Activated CD4-positive, alpha-beta T cell treated with anti-CD3 and anti-CD28 coated beads, Interleukin-2, amount 50 U/mL, for 48 hours (primary cell): ENCODE data around the gene NFATC1.

Experiments used
- DNase-seq, 2 experiments: peaks; one replicate each; pipeline ENCODE4 v3.0.0-alpha.2; 2020

Gene NFATC1

DNA sequence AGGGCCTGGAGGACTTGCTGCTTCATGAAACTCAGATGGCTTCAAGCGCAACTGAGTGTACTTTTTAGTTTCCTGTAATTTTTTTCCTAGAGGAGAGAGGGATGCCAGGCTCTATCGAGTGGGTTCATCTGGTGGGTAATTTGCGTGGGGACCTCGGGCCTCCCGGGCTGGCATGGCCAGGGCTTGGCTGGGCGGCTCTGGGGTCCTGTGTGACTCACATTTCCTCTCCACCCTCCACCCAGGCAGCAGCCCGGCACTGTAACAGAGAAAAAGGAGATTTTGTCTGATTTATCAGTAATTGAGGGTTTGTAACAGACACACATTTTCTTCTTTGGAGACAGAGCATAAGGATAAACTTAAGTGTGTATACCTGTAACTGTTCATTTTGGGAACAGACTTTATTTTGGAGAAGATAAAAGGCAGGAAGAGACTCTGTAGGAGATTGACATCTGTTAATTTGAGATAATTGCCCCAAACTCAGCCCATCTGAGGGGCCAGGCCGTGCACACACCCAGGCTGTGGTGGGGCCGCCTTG lies 64.3 kb downstream of the NFATC1 start:
- DNase-seq = no peak

DNA sequence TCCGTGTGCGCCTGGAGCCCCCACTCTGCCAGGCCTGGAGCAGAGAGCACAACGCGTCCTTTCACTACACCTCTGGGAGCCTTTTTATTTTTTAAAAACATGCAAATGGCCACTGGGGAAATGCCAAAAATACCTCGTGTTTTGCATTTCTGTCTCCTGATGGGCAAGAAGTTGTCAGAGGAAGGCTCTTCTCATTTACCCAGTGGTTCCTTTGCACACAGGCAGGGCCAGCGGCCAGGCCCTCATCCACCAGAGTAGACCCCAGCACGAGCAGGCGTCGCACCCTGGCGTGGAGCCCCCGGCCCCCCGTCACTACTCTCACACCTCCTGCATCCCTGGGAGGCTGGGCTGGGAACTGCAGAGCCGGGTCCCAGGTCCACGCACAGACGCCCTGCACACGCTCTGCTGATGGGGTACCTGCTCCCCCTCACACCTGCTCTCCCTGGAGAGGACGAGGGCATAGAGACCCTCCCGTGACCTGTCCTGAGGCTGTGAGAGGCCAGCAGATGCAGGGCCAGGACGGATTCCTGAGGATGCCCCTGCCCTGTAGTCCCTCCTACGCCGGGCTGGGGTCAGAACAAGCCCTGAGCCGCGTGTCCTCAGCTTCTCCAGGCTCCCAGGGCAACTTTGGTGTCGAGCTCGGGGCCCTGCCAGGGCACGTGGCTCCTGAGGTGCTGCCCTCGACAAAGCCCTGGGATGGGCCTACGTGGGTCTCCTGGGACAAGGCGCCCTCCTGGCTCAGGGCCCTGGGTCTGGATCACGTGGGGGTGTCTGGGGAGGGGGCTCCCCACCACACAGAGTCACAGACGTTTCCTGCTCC lies 65.0 kb downstream of the NFATC1 start:
- DNase-seq = no peak

DNA sequence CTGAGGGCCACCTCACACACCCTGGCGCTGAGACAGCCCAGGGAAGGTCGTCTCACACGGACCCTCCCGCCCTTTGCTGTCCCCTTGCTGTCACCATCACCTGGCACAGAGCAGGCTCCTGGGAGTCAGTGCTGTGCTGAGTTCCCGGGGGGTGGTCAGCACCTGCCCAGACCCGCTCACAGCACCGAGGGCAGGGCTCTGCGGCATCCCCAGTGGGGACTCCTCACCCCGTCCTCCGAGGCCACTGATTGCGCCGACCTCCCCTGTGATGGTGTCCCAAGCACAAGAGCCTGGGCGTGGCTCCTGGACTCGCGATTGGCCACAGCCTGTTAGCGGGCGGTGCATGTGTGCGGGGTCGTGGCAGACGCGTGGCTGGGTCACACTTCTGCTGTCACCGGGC lies 65.9 kb downstream of the NFATC1 start:
- DNase-seq = no peak

DNA sequence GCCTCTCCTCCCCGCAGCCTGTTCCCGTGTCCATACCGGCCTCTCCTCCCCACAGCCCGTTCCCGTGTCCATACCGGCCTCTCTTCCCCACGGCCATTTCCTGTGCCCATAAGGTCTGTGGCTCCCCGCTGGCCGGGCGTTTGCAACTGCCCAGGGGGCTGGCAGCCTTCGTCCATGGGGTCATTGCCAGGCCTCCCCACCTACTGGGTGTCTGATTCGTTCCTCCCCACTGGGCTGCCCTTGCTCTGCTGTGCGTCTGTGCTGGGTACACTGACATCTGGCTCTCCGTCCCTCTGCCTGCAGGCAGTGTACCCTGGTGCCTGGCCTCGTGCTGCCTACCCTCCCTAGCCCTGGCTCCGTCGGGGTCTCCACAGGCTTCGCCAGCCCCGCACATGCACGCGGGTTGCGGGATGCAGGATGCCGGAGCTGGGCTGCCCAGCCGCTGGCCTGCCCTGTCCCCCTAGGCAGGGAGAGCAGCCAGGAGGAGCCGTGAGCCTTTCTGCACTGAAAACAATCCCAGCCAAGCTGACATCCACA lies 67.8 kb downstream of the NFATC1 start:
- no peak for DNase-seq

DNA sequence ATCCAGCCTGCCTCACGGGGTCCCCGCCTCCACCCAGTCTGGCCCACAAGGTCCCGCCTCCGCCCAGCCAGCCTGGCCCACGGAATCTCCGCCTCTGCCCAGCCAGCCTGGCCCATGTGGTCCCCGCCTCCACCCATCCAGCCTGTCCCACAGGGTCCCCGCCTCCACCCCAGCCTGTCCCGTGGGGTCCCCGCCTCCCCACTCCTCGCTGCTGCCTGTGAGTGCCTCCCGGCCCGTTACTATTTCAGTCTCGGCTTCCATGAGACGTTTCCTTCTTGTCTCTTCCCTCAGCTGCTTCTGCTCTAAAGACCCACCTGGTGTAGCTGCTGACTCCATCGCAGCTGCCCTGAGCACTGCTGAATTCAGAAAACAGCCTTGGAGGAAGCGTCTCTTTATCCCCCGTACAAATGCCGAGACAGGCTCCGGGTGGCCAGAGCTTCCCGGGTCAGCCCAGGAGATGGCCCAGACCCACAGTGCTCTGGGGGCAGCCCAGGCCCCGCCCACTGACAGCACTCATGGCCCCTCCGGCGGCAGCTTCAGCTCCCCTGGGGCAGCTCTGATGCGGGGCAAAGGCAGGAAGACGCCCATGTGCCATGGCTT lies 69.8 kb downstream of the NFATC1 start:
- no peak for DNase-seq

DNA sequence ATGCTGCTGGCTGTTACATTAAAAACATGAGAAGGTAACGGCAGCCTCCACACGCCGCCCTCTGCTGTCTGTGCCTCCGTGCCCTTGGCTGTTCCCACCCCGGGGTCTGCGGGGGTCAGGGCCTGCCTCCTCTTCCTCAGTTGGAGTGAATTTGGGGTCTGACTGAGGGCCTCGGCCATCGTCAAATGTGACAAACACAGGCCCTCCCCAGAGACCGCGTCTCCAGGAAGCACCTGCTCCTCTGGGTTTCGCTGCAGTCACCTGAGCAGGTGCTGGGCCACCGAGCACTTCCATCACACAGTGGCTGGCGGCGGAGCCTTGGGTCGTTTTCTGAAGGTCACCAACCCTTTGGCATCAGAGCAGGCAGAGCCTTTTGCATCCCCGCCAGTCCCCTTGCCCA lies 70.9 kb downstream of the NFATC1 start:
- DNase-seq = no peak

DNA sequence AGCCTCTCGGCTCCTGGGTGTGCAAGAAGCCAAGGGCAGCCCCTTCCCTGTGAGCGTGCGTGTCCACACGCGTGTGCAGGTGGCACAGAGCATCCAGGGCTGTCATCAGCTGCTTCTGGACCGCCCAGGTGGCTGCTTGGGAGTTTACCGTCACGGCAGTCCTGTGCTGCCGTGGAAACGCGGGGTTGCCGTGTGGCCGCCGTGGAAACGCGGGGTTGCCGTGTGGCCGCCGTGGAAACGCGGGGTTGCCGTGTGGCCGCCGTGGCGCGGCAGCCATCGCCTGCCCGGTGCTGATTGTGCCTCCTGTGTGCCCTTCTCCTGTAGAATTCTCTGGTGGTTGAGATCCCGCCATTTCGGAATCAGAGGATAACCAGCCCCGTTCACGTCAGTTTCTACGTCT lies 71.4 kb downstream of the NFATC1 start:
- DNase-seq = no peak

DNA sequence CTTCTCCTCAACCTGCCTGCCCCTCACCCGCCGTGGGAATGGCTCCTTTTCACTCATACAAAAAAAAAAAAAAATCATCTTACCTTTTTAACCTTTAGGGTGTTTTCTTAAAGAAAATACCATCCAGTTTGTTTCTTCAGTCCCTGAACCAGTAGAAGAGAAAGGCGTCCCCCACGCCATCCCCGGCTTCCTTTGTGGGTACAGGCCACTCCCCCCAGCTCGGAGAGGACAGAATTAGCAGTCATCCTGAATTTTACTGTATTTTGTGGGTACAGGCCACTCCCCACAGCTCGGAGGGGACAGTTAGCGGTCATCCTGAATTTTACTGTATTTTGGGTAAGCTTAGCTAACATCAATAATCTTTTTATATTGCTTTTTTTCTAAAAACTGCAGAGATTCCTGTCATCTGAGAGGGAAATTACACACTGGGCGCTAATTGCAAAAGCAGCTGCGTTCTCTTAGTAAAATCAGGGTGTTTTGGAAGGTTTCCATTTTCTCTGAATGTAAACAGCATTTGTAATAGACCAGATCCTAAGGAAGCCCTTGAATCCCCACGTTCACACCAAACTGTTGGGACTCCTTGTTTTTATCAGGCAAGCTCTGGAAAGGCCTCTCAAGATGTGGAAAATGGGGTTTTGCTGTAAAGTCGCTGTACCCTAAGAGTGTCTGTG lies 72.5 kb downstream of the NFATC1 start:
- DNase-seq = no peak

DNA sequence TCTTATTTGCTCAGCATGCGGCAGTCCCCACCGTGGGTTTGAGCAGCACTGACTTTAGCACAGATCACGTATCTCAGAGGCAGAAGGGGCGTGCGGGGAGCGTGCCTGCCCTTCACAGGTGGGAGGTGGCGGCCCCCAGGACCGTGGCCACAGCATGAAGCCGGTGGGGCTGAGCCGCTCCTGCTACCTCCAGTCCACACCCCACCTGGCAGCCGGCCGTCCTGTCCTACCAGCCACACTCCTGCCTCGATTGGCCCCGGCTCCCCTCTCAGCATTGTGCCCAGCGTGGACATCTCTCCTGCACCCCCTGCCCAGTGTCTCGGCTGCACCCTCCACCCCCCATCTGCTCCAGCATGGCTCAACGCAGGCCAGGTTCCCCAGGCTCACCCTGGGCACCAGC lies 73.6 kb downstream of the NFATC1 start:
- DNase-seq = no peak

DNA sequence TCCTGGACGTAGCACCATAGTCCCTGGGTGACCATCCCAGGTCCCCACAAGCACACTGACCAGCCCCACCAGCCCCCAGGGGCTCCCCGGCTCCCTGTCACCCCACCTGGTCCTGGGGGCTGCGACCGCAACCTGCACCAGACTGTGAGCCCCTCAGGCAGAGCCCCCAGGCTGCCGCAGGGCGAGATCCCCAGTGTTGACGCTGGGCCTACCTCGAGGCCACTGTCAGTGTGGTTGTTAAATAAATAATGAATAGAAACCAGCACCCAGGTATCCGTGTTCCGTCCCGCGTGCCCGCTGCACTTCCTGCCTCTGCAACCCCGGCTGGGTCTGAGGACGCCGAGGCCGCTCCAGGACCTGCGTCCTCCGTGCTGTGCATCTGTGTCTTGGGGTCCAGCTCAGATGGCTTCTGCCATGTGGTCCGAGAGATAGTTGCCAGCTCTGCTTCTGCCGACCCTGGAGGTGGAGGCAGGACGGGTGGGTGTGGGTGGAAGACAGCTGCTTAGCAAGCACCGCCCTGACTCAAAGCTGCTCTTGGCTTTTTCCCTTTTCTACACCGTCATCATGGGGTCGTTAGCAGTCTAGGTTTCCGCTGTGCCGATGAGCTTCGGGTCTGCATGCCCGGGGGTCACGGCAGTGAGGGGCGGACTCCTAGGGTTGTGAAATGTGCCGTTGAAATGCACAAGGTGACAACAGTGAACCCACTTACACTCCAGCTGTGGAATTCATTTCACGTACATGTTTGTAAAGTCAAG lies 74.2 kb downstream of the NFATC1 start:
- no peak for DNase-seq

DNA sequence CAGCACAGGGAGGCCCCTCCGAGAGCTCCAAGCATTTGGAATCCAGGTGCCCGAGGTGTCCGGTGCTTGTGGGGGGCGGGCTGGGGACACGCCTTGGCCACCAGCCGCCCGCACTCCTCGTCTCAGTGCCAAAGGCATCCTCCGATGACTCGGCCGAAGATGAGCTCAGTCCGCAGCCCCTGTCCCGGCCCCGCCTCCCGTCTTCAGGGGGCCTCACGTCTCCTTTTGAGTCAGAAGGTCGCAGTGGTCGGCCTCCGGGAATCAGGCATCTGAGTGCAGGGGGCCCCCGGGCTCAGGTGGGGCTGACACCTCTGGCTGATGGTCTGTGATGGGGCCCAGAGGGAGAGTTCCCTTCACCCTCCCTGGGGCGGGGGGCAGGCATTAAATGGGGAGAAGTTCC lies 74.8 kb downstream of the NFATC1 start:
- DNase-seq = no peak

DNA sequence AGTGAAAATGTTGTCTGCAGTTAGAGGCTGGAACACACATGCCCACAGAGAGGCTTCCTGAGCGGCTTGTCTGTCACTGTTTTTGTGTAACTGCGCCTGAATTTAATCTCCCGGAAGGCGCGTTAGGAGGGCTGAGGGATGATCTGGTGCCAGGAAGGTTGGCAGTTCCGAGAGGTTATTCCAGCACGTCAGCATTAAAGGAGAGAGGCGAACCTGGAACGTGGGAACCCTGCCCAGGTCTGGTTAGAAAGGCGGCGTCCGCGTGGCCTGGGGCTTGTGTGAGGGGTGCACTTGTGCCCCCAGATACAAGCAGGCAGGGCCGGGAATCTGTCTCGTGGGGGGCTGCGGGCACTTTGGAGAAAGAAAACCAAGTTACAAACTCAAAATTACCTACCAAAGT lies 75.3 kb downstream of the NFATC1 start:
- no peak for DNase-seq

DNA sequence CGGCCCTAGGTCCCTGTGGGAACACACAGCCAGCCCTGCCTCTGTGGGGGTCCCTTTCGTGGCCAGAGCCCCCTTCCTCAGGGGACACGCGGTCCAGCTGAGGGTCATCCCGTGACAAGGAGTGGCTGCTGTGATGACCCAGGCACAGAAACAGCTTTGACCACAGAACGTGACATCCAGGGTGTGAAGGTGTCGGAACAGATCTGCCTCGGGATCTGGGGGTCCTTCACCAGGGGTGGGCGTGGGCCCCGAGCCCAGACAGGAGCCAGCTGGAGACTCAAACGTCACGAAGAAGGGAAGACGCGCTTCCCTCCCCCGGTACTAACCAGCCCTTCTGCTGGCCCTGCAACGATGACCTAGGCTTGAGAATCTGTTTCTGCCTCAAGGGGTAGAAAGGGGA lies 75.9 kb downstream of the NFATC1 start:
- no peak for DNase-seq

DNA sequence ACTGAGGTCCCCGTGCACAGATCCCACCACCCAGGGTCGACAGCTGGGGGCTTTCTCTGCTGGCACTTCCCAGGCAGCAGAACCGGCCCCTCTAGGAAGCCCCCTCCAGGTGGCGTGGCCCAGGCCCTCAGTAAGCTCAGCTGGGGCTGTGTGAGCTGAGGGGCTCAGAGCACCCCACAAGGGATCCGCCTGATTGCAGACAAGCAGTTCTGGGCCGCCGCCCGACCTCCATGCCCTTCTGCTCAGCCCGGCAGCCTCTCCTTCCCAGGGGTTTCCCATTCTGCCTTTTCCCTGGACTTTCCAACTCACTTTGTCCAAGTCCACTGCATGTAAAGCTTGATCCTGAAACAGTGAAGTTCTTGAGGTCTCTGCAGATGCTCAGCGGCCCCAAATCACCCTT lies 76.4 kb downstream of the NFATC1 start:
- no peak for DNase-seq

DNA sequence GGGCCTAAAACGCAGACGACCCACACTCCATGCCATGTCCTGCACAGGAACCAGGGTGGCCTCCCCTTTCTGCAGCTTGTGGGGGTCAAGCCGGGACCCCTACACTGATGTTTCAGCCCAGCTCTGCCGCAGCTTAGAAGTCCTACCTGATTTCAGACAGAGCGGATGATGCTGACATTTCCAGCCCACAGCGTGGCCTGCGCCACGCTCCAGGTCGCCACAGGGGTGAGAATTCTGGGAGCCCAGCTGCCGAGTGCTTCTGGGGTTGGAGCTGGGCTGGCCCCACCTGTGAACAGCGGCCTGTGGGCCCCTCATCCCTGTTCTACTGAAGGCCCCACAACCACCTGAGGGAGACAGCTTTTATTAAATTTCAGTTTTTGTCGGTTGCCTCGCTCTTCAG lies 77.2 kb downstream of the NFATC1 start:
- no peak for DNase-seq

DNA sequence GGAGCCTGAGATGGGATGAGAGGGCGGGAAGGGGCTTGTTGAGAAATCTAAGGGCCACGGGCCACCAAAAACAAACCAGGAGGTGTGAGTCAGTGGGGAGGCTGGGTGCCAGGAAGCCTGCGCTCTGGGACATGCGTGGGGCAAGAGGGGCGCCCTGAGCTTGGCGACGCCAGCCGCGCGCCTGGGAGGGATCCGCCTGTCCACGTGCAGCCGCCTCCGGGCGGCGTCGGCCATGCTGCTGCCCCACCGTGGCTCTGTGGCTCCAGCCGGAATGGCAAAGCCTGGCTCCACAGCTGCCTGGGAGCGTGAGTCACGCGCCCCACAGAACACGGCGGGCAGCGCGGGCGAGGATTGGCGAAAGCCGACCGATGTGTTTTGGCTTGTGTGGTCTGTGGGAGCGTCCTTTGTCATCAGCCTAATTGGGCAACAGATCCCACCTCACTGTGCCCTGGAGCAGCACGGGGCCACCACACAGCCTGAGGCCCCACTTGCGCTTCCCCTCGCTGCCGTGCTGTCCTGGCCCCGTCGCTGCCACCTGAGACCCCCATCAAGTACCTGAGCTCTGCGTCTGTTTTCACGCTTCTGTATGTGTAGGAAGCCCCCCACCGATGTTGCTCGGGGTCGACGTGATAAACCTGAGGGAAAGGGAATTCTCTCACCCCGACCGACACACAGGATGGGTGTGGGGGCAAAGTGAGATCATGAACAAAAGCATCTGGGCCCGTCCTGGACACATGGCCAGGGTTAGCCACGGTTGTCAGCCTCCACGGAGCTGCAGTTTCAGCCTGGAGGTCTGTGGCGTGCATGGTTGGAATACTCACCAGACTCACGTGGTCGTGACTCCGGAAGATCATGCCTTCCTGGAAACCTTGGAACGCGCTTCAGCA lies 80.5 kb downstream of the NFATC1 start:
- no peak for DNase-seq

DNA sequence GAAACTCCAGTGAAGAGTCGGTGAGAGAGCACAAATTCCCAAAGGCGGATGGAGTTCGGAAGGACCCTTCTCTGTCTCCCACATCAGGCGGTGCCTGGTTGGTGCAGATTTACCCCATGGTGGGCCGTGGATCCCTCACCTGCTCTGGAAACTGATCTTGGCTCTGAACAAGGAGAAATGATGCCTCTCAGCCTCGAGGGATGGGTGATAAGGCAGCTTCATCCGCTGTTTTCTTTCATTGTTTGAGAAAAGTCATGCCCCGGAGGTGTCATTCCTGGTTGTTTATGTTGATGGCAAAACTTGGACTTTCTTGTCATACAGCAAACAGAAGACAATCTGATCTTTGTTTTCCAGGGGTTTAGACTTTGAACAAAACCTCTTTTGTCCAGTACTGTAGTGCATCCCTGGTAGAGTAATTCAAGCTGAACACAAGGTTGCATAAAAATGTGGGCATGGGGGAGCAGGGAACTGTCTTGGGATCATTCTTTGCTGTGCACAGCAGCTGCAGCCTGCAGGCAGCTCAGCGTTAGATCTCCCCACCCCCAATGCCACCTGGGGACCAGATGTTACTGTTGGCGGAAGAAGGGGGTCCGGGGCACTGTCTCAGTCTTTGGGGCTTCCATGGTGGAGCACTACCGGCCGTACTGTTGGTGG lies 81.3 kb downstream of the NFATC1 start:
- no peak for DNase-seq

DNA sequence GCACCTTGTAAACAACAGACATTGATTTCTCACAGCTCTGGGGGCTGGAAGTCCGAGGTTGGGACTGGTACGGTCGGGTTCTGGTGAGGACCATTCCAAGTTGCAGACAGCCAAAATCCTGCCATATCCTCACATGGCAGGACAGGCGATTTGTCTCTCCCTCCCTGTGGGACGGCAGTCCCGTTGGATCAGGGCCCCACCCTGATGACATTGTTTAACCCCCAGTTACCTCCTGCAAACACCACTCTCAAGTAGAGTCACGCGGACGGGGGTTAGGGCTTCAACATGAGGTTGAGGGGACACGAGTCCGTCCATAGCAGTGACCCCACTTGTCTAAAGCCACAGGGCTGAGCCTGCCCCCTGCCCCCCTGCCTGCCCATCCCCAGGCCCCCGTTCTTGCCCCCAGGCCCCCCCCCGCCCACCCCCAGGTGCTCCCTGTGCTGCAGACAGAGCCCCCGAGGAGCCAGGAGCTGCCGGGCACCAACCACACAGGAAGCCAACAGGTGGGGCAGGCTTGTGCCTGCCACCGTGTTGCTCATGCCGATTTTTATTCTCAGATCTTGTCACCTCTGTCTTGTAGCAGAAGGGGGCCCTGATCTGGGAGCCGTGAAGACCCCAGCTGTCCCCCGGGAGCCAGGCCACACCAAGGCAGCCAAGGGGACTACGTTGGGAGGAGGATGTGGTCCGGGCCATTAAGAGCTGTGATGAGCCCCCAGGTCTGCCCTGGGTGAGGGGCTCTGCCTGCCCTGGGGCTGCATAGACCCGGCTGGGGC lies 82.2 kb downstream of the NFATC1 start:
- DNase-seq = no peak

DNA sequence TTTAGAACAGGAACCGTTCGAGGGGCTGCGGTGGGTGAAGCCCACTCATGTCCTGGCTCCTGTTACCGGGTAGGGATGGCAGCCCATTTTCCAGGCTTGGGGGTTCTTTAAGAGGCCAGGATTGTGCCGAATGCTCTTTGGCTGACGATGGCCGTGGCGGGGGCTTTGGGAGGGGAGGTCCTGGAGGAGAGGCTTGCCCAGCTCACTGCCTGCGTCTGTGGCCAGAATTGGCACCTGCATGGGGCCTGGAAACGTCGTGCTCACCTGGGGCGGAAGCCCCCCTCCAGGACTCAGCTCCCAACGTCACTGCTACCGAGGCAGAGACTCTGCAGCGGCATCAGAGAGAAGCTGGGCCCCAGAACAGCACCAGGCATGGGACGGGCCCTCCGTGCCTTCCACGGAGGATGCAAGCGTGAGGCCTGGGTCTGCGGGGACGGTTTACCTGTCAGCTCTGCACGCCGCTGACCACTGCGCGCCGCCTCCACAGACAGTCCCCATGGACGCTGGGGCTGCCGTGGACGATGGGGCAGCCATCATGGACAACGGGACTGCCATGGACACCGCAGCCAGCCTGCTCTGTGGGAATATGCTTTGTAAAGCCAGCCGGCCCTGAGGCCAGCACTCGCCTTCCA lies 82.9 kb downstream of the NFATC1 start:
- no peak for DNase-seq
